HEK293 (cell line): Measurements from ENCODE around the gene MEI1.

Experiments
- CTCF ChIA-PET: fragments of 350-600 bp; formaldehyde crosslinking; extraction: SDS; loops from one replicate; lab custom pipeline; 2021; ENCODE audit warnings: antibody characterized with exemption; lab: Yijun Ruan, JAX
- POLR2A ChIA-PET: fragments of 300-600 bp; formaldehyde crosslinking; extraction: SDS; loops from one replicate; lab custom pipeline; 2020; ENCODE audit warnings: antibody characterized with exemption, inconsistent platforms; lab: Yijun Ruan, JAX
- H3K27ac ChIP-seq: fragments of 200-500 bp; sonication (Bioruptor generic); 2 replicates; pipeline ENCODE4 v1.5.1; 2014; ENCODE audit warnings: low read depth, low read length, control low read depth, inconsistent platforms; ENCODE audit errors: extremely low read depth
- H3K36me3 ChIP-seq, 2 experiments: fragments of 200-500 bp in 1 of 2; sonication (Bioruptor generic) in 1 of 2; 1 replicate in 1 of 2; 2 replicates in 1 of 2; pipeline ENCODE4 v1.5.1; 2014 to 2017; ENCODE audit warnings: inconsistent platforms in 2 of 2, low read length in 2 of 2; ENCODE audit not compliant: control insufficient read depth in 2 of 2, insufficient read depth in 1 of 2
- H3K4me1 ChIP-seq: fragments of 200-500 bp; sonication (Bioruptor generic); 2 replicates; pipeline ENCODE4 v1.5.1; 2014; ENCODE audit warnings: mild to moderate bottlenecking, low read length, inconsistent platforms; ENCODE audit not compliant: control insufficient read depth, insufficient read depth
- H3K4me3 ChIP-seq: 2 replicates; pipeline ENCODE4 v1.5.1; 2011; ENCODE audit warnings: low read depth, mild to moderate bottlenecking, control low read depth, low read length, moderate library complexity
- H3K9me3 ChIP-seq: fragments of 200-500 bp; sonication (Bioruptor generic); 2 replicates; pipeline ENCODE4 v1.5.1; 2014; ENCODE audit warnings: low read depth, low read length, inconsistent platforms; ENCODE audit not compliant: control insufficient read depth, insufficient read depth
- KLF16 ChIP-seq: fragments of 450-650 bp; formaldehyde crosslinking; IDR thresholded peaks from 2 replicates; pipeline ENCODE4 v1.5.1; 2017; ENCODE audit warnings: missing biosample characterization, missing genetic modification characterization
- PRDM10 ChIP-seq: fragments of 450-650 bp; formaldehyde crosslinking; IDR thresholded peaks from 2 replicates; pipeline ENCODE4 v1.5.1; 2016; ENCODE audit warnings: missing biosample characterization, missing genetic modification characterization
- RBAK ChIP-seq: fragments of 450-650 bp; formaldehyde crosslinking; IDR thresholded peaks from 2 replicates; pipeline ENCODE4 v1.5.1; 2016; ENCODE audit warnings: missing biosample characterization, missing genetic modification characterization
- SCRT2 ChIP-seq: fragments of 450-650 bp; formaldehyde crosslinking; IDR thresholded peaks from 2 replicates; pipeline ENCODE4 v1.5.1; 2016; ENCODE audit warnings: missing biosample characterization, missing genetic modification characterization
- SETDB1 ChIP-seq: IDR thresholded peaks from one replicate; pipeline ENCODE4 v1.6.1; 2017; ENCODE audit warnings: mild to moderate bottlenecking, low read length, moderate library complexity, mixed read lengths; ENCODE audit not compliant: insufficient read length
- ZFP69B ChIP-seq: fragments of 450-650 bp; formaldehyde crosslinking; IDR thresholded peaks from 2 replicates; pipeline ENCODE4 v1.5.1; 2016; ENCODE audit warnings: missing biosample characterization, missing genetic modification characterization
- ZIC2 ChIP-seq: fragments of 450-650 bp; formaldehyde crosslinking; IDR thresholded peaks from 2 replicates; pipeline ENCODE4 v1.5.1; 2016; ENCODE audit warnings: missing biosample characterization, missing genetic modification characterization
- ZNF146 ChIP-seq: fragments of 450-650 bp; formaldehyde crosslinking; IDR thresholded peaks from 2 replicates; pipeline ENCODE4 v1.5.1; 2016; ENCODE audit warnings: missing biosample characterization, missing genetic modification characterization
- ZNF175 ChIP-seq: fragments of 450-650 bp; formaldehyde crosslinking; IDR thresholded peaks from 2 replicates; pipeline ENCODE4 v1.5.1; 2016; ENCODE audit warnings: missing biosample characterization, missing genetic modification characterization
- ZNF2 ChIP-seq: fragments of 450-650 bp; formaldehyde crosslinking; IDR thresholded peaks from 2 replicates; pipeline ENCODE4 v1.5.1; 2016; ENCODE audit warnings: missing biosample characterization, missing genetic modification characterization
- ZNF280C ChIP-seq: fragments of 450-650 bp; formaldehyde crosslinking; IDR thresholded peaks from 2 replicates; pipeline ENCODE4 v1.5.1; 2016; ENCODE audit warnings: missing biosample characterization, missing genetic modification characterization
- ZNF292 ChIP-seq: fragments of 450-650 bp; formaldehyde crosslinking; IDR thresholded peaks from 2 replicates; pipeline ENCODE4 v1.5.1; 2016; ENCODE audit warnings: low read depth, missing biosample characterization, missing genetic modification characterization, borderline replicate concordance
- ZNF449 ChIP-seq: fragments of 450-650 bp; formaldehyde crosslinking; IDR thresholded peaks from 2 replicates; pipeline ENCODE4 v1.5.1; 2017; ENCODE audit warnings: missing biosample characterization, mild to moderate bottlenecking, missing genetic modification characterization, moderate library complexity
- ZNF513 ChIP-seq: fragments of 450-650 bp; IDR thresholded peaks from 2 replicates; pipeline ENCODE4 v1.5.1; 2018; ENCODE audit warnings: missing biosample characterization, missing genetic modification characterization
- ZNF521 ChIP-seq: fragments of 450-650 bp; formaldehyde crosslinking; IDR thresholded peaks from 2 replicates; pipeline ENCODE4 v1.5.1; 2017; ENCODE audit warnings: missing biosample characterization, mild to moderate bottlenecking, missing genetic modification characterization
- ZNF639 ChIP-seq: fragments of 450-650 bp; formaldehyde crosslinking; IDR thresholded peaks from 2 replicates; pipeline ENCODE4 v1.5.1; 2016; ENCODE audit warnings: missing biosample characterization, missing genetic modification characterization
- ZNF645 ChIP-seq: fragments of 450-650 bp; formaldehyde crosslinking; IDR thresholded peaks from 2 replicates; pipeline ENCODE4; 2016; ENCODE audit warnings: missing biosample characterization, missing genetic modification characterization
- ZNF791 ChIP-seq: fragments of 450-650 bp; formaldehyde crosslinking; IDR thresholded peaks from 2 replicates; pipeline ENCODE4 v1.5.1; 2016; ENCODE audit warnings: missing biosample characterization, missing genetic modification characterization
- ZNF837 ChIP-seq: fragments of 450-650 bp; formaldehyde crosslinking; IDR thresholded peaks from 2 replicates; pipeline ENCODE4 v1.5.1; 2016; ENCODE audit warnings: missing biosample characterization, missing genetic modification characterization
- ZSCAN30 ChIP-seq: fragments of 450-650 bp; IDR thresholded peaks from 2 replicates; pipeline ENCODE4 v1.5.1; 2018; ENCODE audit warnings: missing biosample characterization, mild to moderate bottlenecking, missing genetic modification characterization, moderate library complexity

Gene MEI1

GRCh38 chr22:41793871-41794270 lies 94.6 kb downstream of the MEI1 start (continued):
- TF ChIP-seq ZNF280C (tag by site-specific recombination) = no peak
- TF ChIP-seq ZNF146 = no peak
- TF ChIP-seq ZFP69B (tag by site-specific recombination) = no peak
- no peak for TF ChIP-seq ZNF513 (tag by site-specific recombination)
- no peak for TF ChIP-seq ZNF175

GRCh38 chr22:41798736-41799135 lies 99.4 kb downstream of the MEI1 start:
- Histone ChIP-seq H3K4me1 (no peaks in the 10 kb centered on the region; the same call in 1 of the 2 replicates), H3K4me3 (no peak overlapping the region), H3K36me3 (peaks cover 0 to 3% of the 10 kb centered on the region in 2 experiments; a peak in 2 of 3 replicates), H3K9me3 (no peaks in the 10 kb centered on the region), H3K27ac (no peak overlapping the region)
- TF ChIP-seq ZNF837 = no peak
- no peak for TF ChIP-seq RBAK (tag by site-specific recombination)
- TF ChIP-seq PRDM10 = peak; percentile 91
- CTCF ChIA-PET = interaction anchor here (0.7 to 3.1 kb wide), 5 partner anchors 24 to 658 kb away, joined by 3 to 44 read pairs (median 6); partner anchors contain the start of gene MEI1
- POLR2A ChIA-PET = interaction anchor here (0.8 to 4.5 kb wide), 5 partner anchors 8 to 101 kb away, joined by 4 to 61 read pairs (median 12); partner anchors contain the start of gene SREBF2

GRCh38 chr22:41799486-41800347 lies 100.4 kb downstream of the MEI1 start:
- Histone ChIP-seq H3K9me3 (no peaks in the 10 kb centered on the region), H3K4me1 (no peaks in the 10 kb centered on the region; the same call in 1 of the 2 replicates), H3K4me3 (peak overlapping the region; percentile 75), H3K27ac (peak overlapping the region; percentile 82; the same call in 1 of the 2 replicates), H3K36me3 (peaks cover 0 to 3% of the 10 kb centered on the region in 2 experiments; a peak in 2 of 3 replicates)
- ChIA-PET POLR2A (interaction anchor here (0.5 to 4.5 kb wide), 39 partner anchors 9 to 291 kb away, joined by 3 to 61 read pairs (median 5); partner anchors contain the start of genes CENPM, DESI1, NDUFA6 and PMM1), CTCF (interaction anchor here (0.9 to 3.1 kb wide), 3 partner anchors 22 to 102 kb away, joined by 4 to 44 read pairs (median 10); partner anchors contain the start of gene MEI1)
- TF ChIP-seq ZIC2 (tag by site-specific recombination) = no peak
- no peak for TF ChIP-seq ZNF639
- TF ChIP-seq KLF16 = no peak
- TF ChIP-seq ZNF292 = no peak
- no peak for TF ChIP-seq ZNF449
- TF ChIP-seq ZNF645 (tag by site-specific recombination) = no peak
- no peak for TF ChIP-seq ZNF2 (tag by site-specific recombination)
- TF ChIP-seq SETDB1 = no peak
- TF ChIP-seq ZNF521 (tag by site-specific recombination) = no peak
- no peak for TF ChIP-seq SCRT2 (tag by site-specific recombination)
- TF ChIP-seq ZSCAN30 = no peak
- TF ChIP-seq ZNF791 = no peak
